Stomach (tissue), 9 donors: Measurements from ENCODE around the gene UMOD. TPM values are rescaled to one million over a fixed set of nuclear protein-coding genes. Genes with fewer than 3 reads are reported as not detected.

ENCODE experiments used
- DNase-seq, 2 donors: peaks; one replicate each; pipeline versions ENCODE4 v3.0.0 to v3.0.0-alpha.2; 2013 to 2019
- H3K27ac ChIP-seq, 5 donors: fragments of 200-600 bp in 4 of 5; sonication (generic) in 4 of 5; one replicate each; pipeline ENCODE4 v1.5.1; 2013 to 2019; ENCODE audit warnings: mild to moderate bottlenecking in 1 of 5, moderate library complexity in 1 of 5
- H3K27me3 ChIP-seq, 3 donors: fragments of 200-600 bp; sonication (generic); one replicate each; pipeline ENCODE4 v1.5.1; 2017 to 2019; ENCODE audit warnings: mixed run types in 1 of 3
- H3K36me3 ChIP-seq, 4 donors: fragments of 200-600 bp; sonication (generic); 1 replicate in 3 of 4; 2 replicates in 1 of 4; pipeline ENCODE4 v1.5.1; 2016 to 2019
- H3K4me1 ChIP-seq, 4 donors: fragments of 200-600 bp; sonication (generic); one replicate each; pipeline ENCODE4 v1.5.1; 2016 to 2019
- H3K4me3 ChIP-seq, 4 donors: fragments of 200-600 bp; sonication (generic) in 3 of 4; one replicate each; pipeline ENCODE4 v1.5.1; 2016 to 2019; ENCODE audit warnings: mild to moderate bottlenecking in 1 of 4
- H3K9me3 ChIP-seq, 4 donors: fragments of 200-600 bp; sonication (generic); one replicate each; pipeline ENCODE4 v1.5.1; 2016 to 2019
- CTCF ChIP-seq, 7 experiments: fragments of 450-650 bp in 4 of 7; fragments of 200-600 bp in 3 of 7; sonication (generic) in 3 of 7; IDR thresholded peaks; one replicate each; pipeline ENCODE4 v1.5.1; 2016 to 2019; ENCODE audit warnings: antibody characterized with exemption in 7 of 7, control low read depth in 2 of 7, mild to moderate bottlenecking in 1 of 7
- EP300 ChIP-seq: sonication (generic); formaldehyde crosslinking; IDR thresholded peaks from one replicate; pipeline ENCODE4 v1.6.1; 2017; ENCODE audit warnings: antibody characterized with exemption
- POLR2A ChIP-seq, 4 donors: fragments of 450-650 bp; IDR thresholded peaks; one replicate each; pipeline ENCODE4 v1.6.1; 2016; ENCODE audit warnings: antibody characterized with exemption in 4 of 4, control low read depth in 2 of 4, mild to moderate bottlenecking in 1 of 4, moderate library complexity in 1 of 4
- POLR2AphosphoS5 ChIP-seq, 3 donors: sonication (generic); formaldehyde crosslinking; IDR thresholded peaks; one replicate each; pipeline ENCODE4 v1.6.1; 2016; ENCODE audit warnings: antibody characterized with exemption in 3 of 3
- WGBS, 5 donors: extraction: QIAGEN DNeasy Blood & Tissue Kit in 3 of 5; methylation state at CpG; one replicate each; pipeline versions ENCODE4 v1.1.5 to v1.1.7; 2013 to 2018; 5-methylcytosine and 5-hydroxymethylcytosine counted together
- intact Hi-C: fragments of 100-400 bp; cut with DNase I; formaldehyde crosslinking; loops from one replicate; pipeline ENCODE4 v1.15.1; 2023; ENCODE audit warnings: low total_unique reads
- polyA plus RNA-seq, 3 donors: library from polyadenylated mRNA; stranded (reverse); fragments of 200-250 nt; gene quantifications; one replicate each; pipeline ENCODE4 v1.2.3, GENCODE V29; 2013
- total RNA-seq, 5 donors: library from RNA; depleted of rRNA; stranded (reverse); fragments of >200 nt; gene quantifications; one replicate each; pipeline versions ENCODE4 v1.1.0 to v1.2.3, GENCODE V29; 2014 to 2016
- donor health status: healthy with polysubstance abuse.
- donor health status: Bipolar disorder and iron deficiency.
- donor health status: healthy.

The UMOD gene
- total and polyA plus RNA-seq, 8 donors = 0.25 to 3.0 (median 0.53) TPM; not detected in 3

GRCh38 chr16:20319406-20319805 is 33.1 kb downstream of the UMOD start:
- TF ChIP-seq POLR2AphosphoS5 (IDR thresholded peaks at IDR 0.05) (no peak), POLR2A (IDR thresholded peaks at IDR 0.05) (no peak), EP300 (no peak), CTCF (IDR thresholded peaks at IDR 0.05) (no peak)
- Histone ChIP-seq H3K9me3 (no peaks in the 10 kb centered on the region), H3K36me3 (no peaks in the 10 kb centered on the region), H3K27me3 (no peaks in the 10 kb centered on the region), H3K4me3 (no peak overlapping the region), H3K4me1 (no peaks in the 10 kb centered on the region), H3K27ac (no peak overlapping the region)
- intact Hi-C loops = no loop called here
- 58 to 83% (median 71%) methylated on average over 1 of the region's 1 CpG for WGBS, 5 donors
- DNase-seq = no peak

- TF ChIP-seq EP300 (no peak), POLR2AphosphoS5 (IDR thresholded peaks at IDR 0.05) (no peak), POLR2A (IDR thresholded peaks at IDR 0.05) (no peak), CTCF (IDR thresholded peaks at IDR 0.05) (no peak)
- intact Hi-C loops = no loop called here
- H3K27me3 ChIP-seq = no peaks in the 10 kb centered on the region
- H3K27ac ChIP-seq = no peak overlapping the region
- 58 to 75% (median 69%) methylated on average over 3 of the region's 3 CpGs for WGBS, 5 donors
- DNase-seq = no peak
- H3K36me3 ChIP-seq = no peaks in the 10 kb centered on the region
- no peak overlapping the region for H3K4me3 ChIP-seq
- no peaks in the 10 kb centered on the region for H3K9me3 ChIP-seq
- no peaks in the 10 kb centered on the region for H3K4me1 ChIP-seq
These were observed 34.1 kb downstream of the UMOD start for GRCh38 chr16:20318437-20318836.

GRCh38 chr16:20318006-20318405 is 34.5 kb downstream of the UMOD start:
- Histone ChIP-seq H3K27me3 (no peaks in the 10 kb centered on the region), H3K27ac (no peak overlapping the region), H3K4me1 (no peaks in the 10 kb centered on the region), H3K36me3 (no peaks in the 10 kb centered on the region), H3K9me3 (no peaks in the 10 kb centered on the region), H3K4me3 (no peak overlapping the region)
- 73 to 82% (median 78%) methylated on average over 7 of the region's 7 CpGs for WGBS, 5 donors
- TF ChIP-seq POLR2AphosphoS5 (IDR thresholded peaks at IDR 0.05) = no peak
- no peak for TF ChIP-seq EP300
- TF ChIP-seq CTCF (IDR thresholded peaks at IDR 0.05) = no peak
- no peak for TF ChIP-seq POLR2A (IDR thresholded peaks at IDR 0.05)
- intact Hi-C loops = no loop called here
- no peak for DNase-seq

GRCh38 chr16:20317117-20317516 is 35.4 kb downstream of the UMOD start:
- Histone ChIP-seq H3K27ac (no peak overlapping the region), H3K4me1 (no peaks in the 10 kb centered on the region), H3K27me3 (no peaks in the 10 kb centered on the region), H3K36me3 (no peaks in the 10 kb centered on the region), H3K4me3 (no peak overlapping the region), H3K9me3 (no peaks in the 10 kb centered on the region)
- TF ChIP-seq EP300 = no peak
- TF ChIP-seq CTCF (IDR thresholded peaks at IDR 0.05) = no peak
- no peak for TF ChIP-seq POLR2A (IDR thresholded peaks at IDR 0.05)
- no peak for TF ChIP-seq POLR2AphosphoS5 (IDR thresholded peaks at IDR 0.05)
- intact Hi-C loops = no loop called here
- 55 to 68% (median 66%) methylated on average over 8 of the region's 8 CpGs for WGBS, 5 donors
- no peak for DNase-seq
